IPS-11a (cell line): Measurements from ENCODE around the gene TEX11.
"Not testable (repeated sequence)": the region's sequence is repeated elsewhere in the genome, so short reads cannot be mapped to it uniquely, and the experiment has no call there.

Experiments
- H3K4me3 ChIP-seq: one replicate; pipeline ENCODE4 v1.5.1; 2013; ENCODE audit warnings: low read depth, low read length, control low read depth

TEX11 gene

GRCh38 chrX:70908541-70908940 is at the start of gene TEX11:
Gene TEX11 (minus strand): TSS chrX:70908711. CDS start chrX:70907789, 922 bp downstream.
- no peak within 1 kb of the TSS for H3K4me3 ChIP-seq

GRCh38 chrX:70954871-70955270 is 46.4 kb upstream of the TEX11 start:
- no peak overlapping the region for H3K4me3 ChIP-seq

DNA sequence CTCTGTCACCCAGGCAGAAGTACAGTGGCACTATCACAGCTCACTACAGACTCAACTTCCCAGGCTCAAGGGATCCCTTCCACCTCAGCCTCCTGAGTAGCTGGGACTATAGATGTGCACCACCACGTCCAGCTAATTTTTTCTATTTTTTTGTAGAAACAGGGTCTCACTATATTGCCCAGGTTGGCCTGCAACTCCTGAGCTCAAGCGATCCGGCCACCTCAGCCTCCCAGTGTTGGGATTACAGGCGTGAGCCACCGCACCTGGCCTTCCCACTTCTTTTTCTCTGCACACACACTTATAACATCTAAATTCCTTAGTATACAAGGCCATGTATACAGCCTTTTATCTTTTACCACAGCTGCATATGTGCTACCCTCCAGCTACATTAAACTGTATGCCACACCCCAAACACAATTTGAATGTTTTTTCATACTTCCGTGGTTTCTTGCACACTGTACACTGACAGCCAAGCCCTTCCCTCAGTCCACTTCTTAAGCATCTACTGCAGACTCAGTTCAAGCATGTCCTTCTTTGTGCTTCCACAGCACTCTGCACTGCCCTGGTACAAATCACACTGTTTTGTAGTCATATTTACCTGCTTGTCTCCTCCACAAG is 15.9 kb upstream of the TEX11 start:
- no peak overlapping the region for H3K4me3 ChIP-seq

- no peak overlapping the region for H3K4me3 ChIP-seq
Measured at GRCh38 chrX:70922774-70923473, 14.4 kb upstream of the TEX11 start.

DNA sequence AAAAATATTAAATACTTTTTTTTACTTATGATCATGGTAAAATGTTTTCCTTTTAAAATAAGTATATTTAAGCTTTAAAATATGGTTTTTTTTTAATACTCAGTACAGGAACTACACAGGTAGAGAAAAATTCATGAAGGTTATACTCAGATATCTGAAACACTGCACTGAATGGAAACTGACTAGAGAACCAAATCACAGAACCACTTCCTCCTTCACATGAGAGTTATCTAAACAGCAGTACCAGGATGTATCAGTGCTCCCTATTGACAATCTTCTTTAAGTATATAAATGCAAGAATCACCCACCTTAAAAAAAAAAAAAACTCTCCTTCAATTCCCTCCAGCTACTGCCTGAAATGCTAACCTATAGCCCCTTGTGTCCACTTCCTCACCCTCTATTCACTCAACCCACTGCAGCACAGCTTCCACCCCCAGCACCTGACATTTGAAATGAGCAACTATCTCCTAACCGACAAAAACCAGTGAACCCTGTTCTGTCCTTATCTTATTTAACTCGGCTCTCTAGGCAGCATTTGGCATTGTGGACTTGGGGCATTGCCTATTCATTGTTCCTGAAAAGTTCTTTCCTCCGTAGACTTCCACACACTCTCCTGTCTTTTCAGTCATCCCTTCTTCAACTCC is 13.3 kb upstream of the TEX11 start:
- H3K4me3 ChIP-seq, result no peak overlapping the region

DNA sequence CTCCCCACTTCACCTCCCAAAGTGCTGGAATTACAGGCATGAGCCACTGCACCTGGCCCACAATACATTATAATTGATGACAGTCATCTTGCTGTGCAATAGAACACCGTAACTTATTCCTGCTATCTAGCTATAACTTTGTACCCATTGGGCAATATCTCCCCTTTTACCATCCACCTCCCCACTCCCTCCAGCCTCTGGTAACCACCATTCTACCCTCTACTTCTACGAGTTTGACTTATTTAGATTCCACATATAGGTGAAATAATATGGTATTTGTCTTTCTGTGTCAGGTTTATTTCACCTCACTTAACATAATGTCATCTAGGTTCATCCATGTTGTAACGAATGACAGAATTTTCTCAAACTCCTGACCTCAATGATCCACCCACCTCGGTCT is 8.2 kb upstream of the TEX11 start:
- H3K4me3 ChIP-seq, result no peak overlapping the region

- H3K4me3 ChIP-seq, result no peak overlapping the region
Measured at GRCh38 chrX:70907900-70908299, 611 bp downstream of the TEX11 start.

DNA sequence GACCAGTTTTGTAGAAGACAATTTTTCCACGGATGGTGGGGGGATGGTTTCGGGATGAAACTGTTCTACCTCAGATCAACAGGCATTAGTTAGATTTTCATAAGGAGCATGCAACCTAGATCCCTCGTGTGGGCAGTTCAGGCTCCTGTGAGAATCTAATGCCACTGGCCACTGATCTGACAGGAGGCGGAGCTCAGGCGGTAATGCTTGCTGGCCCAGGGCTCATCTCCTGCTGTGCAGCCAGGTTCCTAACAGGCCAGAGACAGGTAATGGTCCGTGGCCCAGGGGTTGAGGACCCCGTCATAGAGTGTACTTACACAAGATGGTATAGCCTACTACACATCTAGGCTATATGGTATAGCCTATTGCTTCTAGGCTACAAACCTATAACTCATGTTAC is 7.0 kb downstream of the TEX11 start:
- H3K4me3 ChIP-seq, result no peak overlapping the region

GRCh38 chrX:70890441-70890840 is 18.1 kb downstream of the TEX11 start:
- not testable (repeated sequence) for H3K4me3 ChIP-seq

DNA sequence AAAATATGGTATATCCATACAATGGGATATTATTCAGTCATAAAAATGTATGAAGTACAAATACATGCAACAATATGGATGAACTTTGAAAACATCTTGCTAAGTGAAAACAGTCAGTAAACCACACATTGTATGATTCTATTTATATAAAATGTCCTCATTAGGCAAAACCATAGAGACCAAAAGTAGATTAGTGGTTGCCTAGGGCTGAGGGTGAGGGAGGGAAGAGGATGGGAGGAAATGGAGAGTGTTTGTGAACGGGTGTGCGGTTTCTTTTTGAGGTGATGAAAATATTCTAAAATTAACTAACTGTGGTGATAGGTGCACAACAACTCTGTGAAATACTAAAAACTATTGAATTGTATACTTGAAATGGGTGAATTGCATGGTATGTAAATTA is 29.6 kb downstream of the TEX11 start:
- no peak overlapping the region for H3K4me3 ChIP-seq

DNA sequence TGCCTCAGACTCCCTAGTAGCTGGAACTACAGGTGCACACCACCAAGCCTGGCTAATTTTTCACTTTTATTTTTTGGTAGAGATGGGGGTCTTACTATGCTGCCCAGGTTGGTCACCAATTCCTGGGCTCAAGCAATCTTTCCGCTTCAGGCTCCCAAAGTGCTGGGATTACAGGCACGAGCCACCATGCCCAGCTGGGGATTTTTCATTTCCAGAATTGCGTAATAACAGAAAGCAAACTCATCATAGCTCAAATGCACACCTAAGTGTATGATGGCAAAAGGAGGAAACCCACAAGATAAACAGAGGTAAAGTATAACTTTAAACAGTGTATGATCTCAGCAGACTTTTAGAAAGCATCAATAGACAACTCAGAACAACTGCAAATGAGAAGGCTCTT is 56.2 kb downstream of the TEX11 start:
- H3K4me3 ChIP-seq, result no peak overlapping the region

GRCh38 chrX:70844081-70844480 is 64.4 kb downstream of the TEX11 start:
- H3K4me3 ChIP-seq, result not testable (repeated sequence)

GRCh38 chrX:70843620-70844019 is 64.9 kb downstream of the TEX11 start:
- H3K4me3 ChIP-seq, result not testable (repeated sequence)

DNA sequence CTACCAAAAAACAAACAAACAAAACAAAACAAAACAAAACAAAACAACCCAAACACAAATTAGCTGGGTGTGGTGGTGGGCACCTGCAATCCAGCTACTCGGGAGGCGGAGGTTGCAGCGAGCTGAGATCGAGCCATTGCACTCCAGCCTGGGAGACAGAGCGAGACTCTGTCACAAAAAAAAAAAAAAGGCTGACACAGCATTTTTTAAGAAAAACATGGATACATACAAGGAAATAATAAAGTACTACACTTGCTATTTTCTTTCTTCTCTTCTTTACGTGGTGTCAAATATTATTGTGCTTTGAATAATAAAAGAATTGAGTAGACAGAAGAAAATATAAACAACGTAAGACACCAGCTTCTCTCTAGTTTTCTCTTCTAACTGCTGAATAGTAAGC is 73.9 kb downstream of the TEX11 start:
- no peak overlapping the region for H3K4me3 ChIP-seq

- no peak overlapping the region for H3K4me3 ChIP-seq
Measured at GRCh38 chrX:70826715-70827114, 81.8 kb downstream of the TEX11 start.

DNA sequence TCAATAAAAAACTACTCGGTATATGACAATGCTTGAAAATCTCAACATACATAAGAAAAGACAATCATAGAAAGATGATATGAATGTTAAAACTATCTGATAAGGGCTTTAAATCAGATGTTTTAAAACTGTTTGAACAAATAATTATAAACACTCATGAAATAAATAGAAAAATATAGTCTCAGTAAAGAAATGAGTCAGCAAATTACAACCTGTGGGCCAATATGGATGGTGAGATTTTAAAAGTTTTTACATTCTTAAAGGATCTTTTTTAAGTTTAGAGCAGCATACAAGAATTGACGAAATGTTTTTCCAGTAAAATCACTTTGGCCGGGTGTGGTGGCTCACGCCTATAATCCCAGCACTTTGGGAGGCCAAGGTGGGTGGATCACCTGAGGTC is 83.1 kb downstream of the TEX11 start:
- no peak overlapping the region for H3K4me3 ChIP-seq

GRCh38 chrX:70808942-70809940 is 99.3 kb downstream of the TEX11 start:
- no peak overlapping the region for H3K4me3 ChIP-seq

DNA sequence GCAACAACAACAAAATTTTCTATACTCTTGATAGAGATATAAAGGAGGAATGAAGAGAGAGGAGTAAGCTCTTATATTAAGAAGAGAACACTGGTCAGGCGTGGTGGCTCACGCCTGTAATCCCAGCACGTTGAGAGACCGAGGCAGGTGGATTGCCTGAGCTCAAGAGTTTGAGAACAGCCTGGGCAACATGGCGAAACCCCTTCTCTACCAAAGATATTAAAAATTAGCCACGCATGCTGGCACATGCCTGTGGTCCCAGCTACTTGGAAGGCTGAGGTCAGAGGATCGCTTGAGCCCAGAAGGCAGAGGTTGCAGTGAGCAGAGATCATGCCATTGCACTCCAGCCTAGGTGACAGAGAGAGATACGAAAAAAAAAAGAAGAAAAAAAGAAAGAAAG is 102.4 kb downstream of the TEX11 start:
- no peak overlapping the region for H3K4me3 ChIP-seq

DNA sequence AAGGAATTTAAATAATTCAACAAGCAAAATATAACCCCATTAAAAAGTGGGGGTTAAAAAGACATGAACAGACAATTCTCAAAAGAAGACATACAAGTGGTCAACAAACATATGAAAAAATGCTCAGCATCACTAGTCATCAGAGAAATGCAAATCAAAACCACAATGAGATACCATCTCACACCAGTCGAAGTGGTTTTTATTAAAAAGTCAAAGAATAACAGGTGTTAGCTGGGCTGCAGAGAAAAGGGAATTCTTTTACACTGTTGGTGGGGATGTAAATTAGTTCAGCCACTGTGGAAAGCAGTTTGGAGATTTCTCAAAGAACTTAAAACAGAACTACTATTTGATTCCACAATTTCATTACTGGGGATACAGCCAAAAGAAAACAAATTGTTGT is 111.8 kb downstream of the TEX11 start:
- not testable (repeated sequence) for H3K4me3 ChIP-seq

- H3K4me3 ChIP-seq, result no peak overlapping the region
Measured at GRCh38 chrX:70774223-70774622, 134.3 kb downstream of the TEX11 start.

- no peak overlapping the region for H3K4me3 ChIP-seq
Measured at GRCh38 chrX:70769659-70770227, 138.8 kb downstream of the TEX11 start.
